ENCODE data around the gene COL4A5.
A peak's percentile ranks its signal among the peaks of the same experiment; 100 is the strongest.

The COL4A5 gene

GRCh38 chrX:108702530-108702929 is 262.9 kb downstream of the COL4A5 start:
- Histone ChIP-seq H3K27ac (ENCODE audit: low read depth, low read length) (no peak overlapping the region), H3K9ac (ENCODE audit: low read depth in 1 of 2, low read length in 2 of 2) (no peak overlapping the region), H3K27me3 (ENCODE audit: control insufficient read depth in 1 of 2, insufficient read depth in 2 of 2, low read length in 2 of 2) (no peaks in the 10 kb centered on the region), H3K36me3 (ENCODE audit: control insufficient read depth in 1 of 2, insufficient read depth in 2 of 2, low read length in 2 of 2) (no peaks in the 10 kb centered on the region), H3K9me3 (ENCODE audit: control insufficient read depth in 1 of 2, low read length in 2 of 2) (no peaks in the 10 kb centered on the region), H3K4me3 (ENCODE audit: low read depth in 1 of 2, low read length in 2 of 2) (no peak overlapping the region), H3K4me1 (ENCODE audit: control insufficient read depth in 1 of 2, insufficient read depth in 2 of 2, low read length in 2 of 2) (no peaks in the 10 kb centered on the region)

GRCh38 chrX:108704839-108705238 is 265.2 kb downstream of the COL4A5 start:
- H3K4me3 ChIP-seq (ENCODE audit: low read depth in 1 of 2, low read length in 2 of 2): no peak overlapping the region
- no peaks in the 10 kb centered on the region for H3K4me1 ChIP-seq (ENCODE audit: control insufficient read depth in 1 of 2, insufficient read depth in 2 of 2, low read length in 2 of 2)
- no peaks in the 10 kb centered on the region for H3K36me3 ChIP-seq (ENCODE audit: control insufficient read depth in 1 of 2, insufficient read depth in 2 of 2, low read length in 2 of 2)
- no peak overlapping the region for H3K9ac ChIP-seq (ENCODE audit: low read depth in 1 of 2, low read length in 2 of 2)
- H3K27ac ChIP-seq (ENCODE audit: low read depth, low read length): no peak overlapping the region
- H3K27me3 ChIP-seq (ENCODE audit: control insufficient read depth in 1 of 2, insufficient read depth in 2 of 2, low read length in 2 of 2): no peaks in the 10 kb centered on the region
- no peaks in the 10 kb centered on the region for H3K9me3 ChIP-seq (ENCODE audit: control insufficient read depth in 1 of 2, low read length in 2 of 2)

GRCh38 chrX:108712886-108713285 is 273.2 kb downstream of the COL4A5 start:
- no peak overlapping the region for H3K9ac ChIP-seq (ENCODE audit: low read depth in 1 of 2, low read length in 2 of 2)
- H3K4me3 ChIP-seq (ENCODE audit: low read depth in 1 of 2, low read length in 2 of 2): no peak overlapping the region
- H3K27me3 ChIP-seq (ENCODE audit: control insufficient read depth in 1 of 2, insufficient read depth in 2 of 2, low read length in 2 of 2): no peaks in the 10 kb centered on the region
- no peaks in the 10 kb centered on the region for H3K36me3 ChIP-seq (ENCODE audit: control insufficient read depth in 1 of 2, insufficient read depth in 2 of 2, low read length in 2 of 2)
- no peaks in the 10 kb centered on the region for H3K4me1 ChIP-seq (ENCODE audit: control insufficient read depth in 1 of 2, insufficient read depth in 2 of 2, low read length in 2 of 2)
- H3K9me3 ChIP-seq (ENCODE audit: control insufficient read depth in 1 of 2, low read length in 2 of 2): no peaks in the 10 kb centered on the region
- no peak overlapping the region for H3K27ac ChIP-seq (ENCODE audit: low read depth, low read length)

- Histone ChIP-seq H3K4me1 (ENCODE audit: control insufficient read depth in 1 of 2, insufficient read depth in 2 of 2, low read length in 2 of 2) (no peaks in the 10 kb centered on the region), H3K36me3 (ENCODE audit: control insufficient read depth in 1 of 2, insufficient read depth in 2 of 2, low read length in 2 of 2) (no peaks in the 10 kb centered on the region), H3K4me3 (ENCODE audit: low read depth in 1 of 2, low read length in 2 of 2) (no peak overlapping the region), H3K9ac (ENCODE audit: low read depth in 1 of 2, low read length in 2 of 2) (no peak overlapping the region), H3K27ac (ENCODE audit: low read depth, low read length) (no peak overlapping the region), H3K9me3 (ENCODE audit: control insufficient read depth in 1 of 2, low read length in 2 of 2) (no peaks in the 10 kb centered on the region), H3K27me3 (ENCODE audit: control insufficient read depth in 1 of 2, insufficient read depth in 2 of 2, low read length in 2 of 2) (no peaks in the 10 kb centered on the region)
Observed at GRCh38 chrX:108722561-108722960, 282.9 kb downstream of the COL4A5 start.

GRCh38 chrX:108726748-108727147 is 287.1 kb downstream of the COL4A5 start:
- no peak overlapping the region for H3K9ac ChIP-seq (ENCODE audit: low read depth in 1 of 2, low read length in 2 of 2)
- H3K4me1 ChIP-seq (ENCODE audit: control insufficient read depth in 1 of 2, insufficient read depth in 2 of 2, low read length in 2 of 2): no peaks in the 10 kb centered on the region
- no peaks in the 10 kb centered on the region for H3K36me3 ChIP-seq (ENCODE audit: control insufficient read depth in 1 of 2, insufficient read depth in 2 of 2, low read length in 2 of 2)
- no peaks in the 10 kb centered on the region for H3K9me3 ChIP-seq (ENCODE audit: control insufficient read depth in 1 of 2, low read length in 2 of 2)
- no peak overlapping the region for H3K4me3 ChIP-seq (ENCODE audit: low read depth in 1 of 2, low read length in 2 of 2)
- no peak overlapping the region for H3K27ac ChIP-seq (ENCODE audit: low read depth, low read length)
- H3K27me3 ChIP-seq (ENCODE audit: control insufficient read depth in 1 of 2, insufficient read depth in 2 of 2, low read length in 2 of 2): peaks cover 0 to 6% of the 10 kb centered on the region in 2 donors

GRCh38 chrX:108731153-108731552 is 291.5 kb downstream of the COL4A5 start:
- Histone ChIP-seq H3K27me3 (ENCODE audit: control insufficient read depth in 1 of 2, insufficient read depth in 2 of 2, low read length in 2 of 2) (peaks cover 0 to 29% of the 10 kb centered on the region in 2 donors), H3K4me1 (ENCODE audit: control insufficient read depth in 1 of 2, insufficient read depth in 2 of 2, low read length in 2 of 2) (no peaks in the 10 kb centered on the region), H3K4me3 (ENCODE audit: low read depth in 1 of 2, low read length in 2 of 2) (no peak overlapping the region), H3K27ac (ENCODE audit: low read depth, low read length) (no peak overlapping the region), H3K9me3 (ENCODE audit: control insufficient read depth in 1 of 2, low read length in 2 of 2) (no peaks in the 10 kb centered on the region), H3K9ac (ENCODE audit: low read depth in 1 of 2, low read length in 2 of 2) (no peak overlapping the region), H3K36me3 (ENCODE audit: control insufficient read depth in 1 of 2, insufficient read depth in 2 of 2, low read length in 2 of 2) (no peaks in the 10 kb centered on the region)

GRCh38 chrX:108732630-108733321 is 293.1 kb downstream of the COL4A5 start:
- Histone ChIP-seq H3K4me1 (ENCODE audit: control insufficient read depth in 1 of 2, insufficient read depth in 2 of 2, low read length in 2 of 2) (no peaks in the 10 kb centered on the region), H3K27me3 (ENCODE audit: control insufficient read depth in 1 of 2, insufficient read depth in 2 of 2, low read length in 2 of 2) (peaks cover 0 to 35% of the 10 kb centered on the region in 2 donors), H3K9ac (ENCODE audit: low read depth in 1 of 2, low read length in 2 of 2) (no peak overlapping the region), H3K4me3 (ENCODE audit: low read depth in 1 of 2, low read length in 2 of 2) (no peak overlapping the region), H3K9me3 (ENCODE audit: control insufficient read depth in 1 of 2, low read length in 2 of 2) (no peaks in the 10 kb centered on the region), H3K27ac (ENCODE audit: low read depth, low read length) (no peak overlapping the region), H3K36me3 (ENCODE audit: control insufficient read depth in 1 of 2, insufficient read depth in 2 of 2, low read length in 2 of 2) (no peaks in the 10 kb centered on the region)

GRCh38 chrX:108734426-108734825 is 294.8 kb downstream of the COL4A5 start:
- H3K36me3 ChIP-seq (ENCODE audit: control insufficient read depth in 1 of 2, insufficient read depth in 2 of 2, low read length in 2 of 2): no peaks in the 10 kb centered on the region
- H3K27me3 ChIP-seq (ENCODE audit: control insufficient read depth in 1 of 2, insufficient read depth in 2 of 2, low read length in 2 of 2): peaks cover 0 to 36% of the 10 kb centered on the region in 2 donors
- no peak overlapping the region for H3K9ac ChIP-seq (ENCODE audit: low read depth in 1 of 2, low read length in 2 of 2)
- no peaks in the 10 kb centered on the region for H3K4me1 ChIP-seq (ENCODE audit: control insufficient read depth in 1 of 2, insufficient read depth in 2 of 2, low read length in 2 of 2)
- H3K4me3 ChIP-seq (ENCODE audit: low read depth in 1 of 2, low read length in 2 of 2): no peak overlapping the region
- no peaks in the 10 kb centered on the region for H3K9me3 ChIP-seq (ENCODE audit: control insufficient read depth in 1 of 2, low read length in 2 of 2)
- H3K27ac ChIP-seq (ENCODE audit: low read depth, low read length): no peak overlapping the region

- no peaks in the 10 kb centered on the region for H3K4me1 ChIP-seq (ENCODE audit: control insufficient read depth in 1 of 2, insufficient read depth in 2 of 2, low read length in 2 of 2)
- H3K27ac ChIP-seq (ENCODE audit: low read depth, low read length): no peak overlapping the region
- peaks cover 0 to 36% of the 10 kb centered on the region in 2 donors for H3K27me3 ChIP-seq (ENCODE audit: control insufficient read depth in 1 of 2, insufficient read depth in 2 of 2, low read length in 2 of 2)
- no peak overlapping the region for H3K9ac ChIP-seq (ENCODE audit: low read depth in 1 of 2, low read length in 2 of 2)
- no peaks in the 10 kb centered on the region for H3K9me3 ChIP-seq (ENCODE audit: control insufficient read depth in 1 of 2, low read length in 2 of 2)
- H3K4me3 ChIP-seq (ENCODE audit: low read depth in 1 of 2, low read length in 2 of 2): no peak overlapping the region
- H3K36me3 ChIP-seq (ENCODE audit: control insufficient read depth in 1 of 2, insufficient read depth in 2 of 2, low read length in 2 of 2): no peaks in the 10 kb centered on the region
Observed at GRCh38 chrX:108735091-108735678, 295.5 kb downstream of the COL4A5 start.

- Histone ChIP-seq H3K4me1 (ENCODE audit: control insufficient read depth in 1 of 2, insufficient read depth in 2 of 2, low read length in 2 of 2) (no peaks in the 10 kb centered on the region), H3K27ac (ENCODE audit: low read depth, low read length) (no peak overlapping the region), H3K4me3 (ENCODE audit: low read depth in 1 of 2, low read length in 2 of 2) (peak overlapping the region; percentile 10 to 47), H3K9me3 (ENCODE audit: control insufficient read depth in 1 of 2, low read length in 2 of 2) (no peaks in the 10 kb centered on the region), H3K27me3 (ENCODE audit: control insufficient read depth in 1 of 2, insufficient read depth in 2 of 2, low read length in 2 of 2) (peaks cover 0 to 36% of the 10 kb centered on the region in 2 donors), H3K36me3 (ENCODE audit: control insufficient read depth in 1 of 2, insufficient read depth in 2 of 2, low read length in 2 of 2) (no peaks in the 10 kb centered on the region), H3K9ac (ENCODE audit: low read depth in 1 of 2, low read length in 2 of 2) (no peak overlapping the region)
Observed at GRCh38 chrX:108735679-108736508, 296.3 kb downstream of the COL4A5 start.

All from duodenal mucosa (tissue), 2 donors.